ENCODE results near the gene EEF2K. TPM values are rescaled to one million over a fixed set of nuclear protein-coding genes. Genes with fewer than 3 reads are reported as not detected.

The EEF2K gene
- total and polyA plus RNA-seq, 2 of the 13 experiments (the other 11 are each of a cell fraction or from before 2014, with no cell fraction given), result 22.0 to 23.8 TPM

DNA sequence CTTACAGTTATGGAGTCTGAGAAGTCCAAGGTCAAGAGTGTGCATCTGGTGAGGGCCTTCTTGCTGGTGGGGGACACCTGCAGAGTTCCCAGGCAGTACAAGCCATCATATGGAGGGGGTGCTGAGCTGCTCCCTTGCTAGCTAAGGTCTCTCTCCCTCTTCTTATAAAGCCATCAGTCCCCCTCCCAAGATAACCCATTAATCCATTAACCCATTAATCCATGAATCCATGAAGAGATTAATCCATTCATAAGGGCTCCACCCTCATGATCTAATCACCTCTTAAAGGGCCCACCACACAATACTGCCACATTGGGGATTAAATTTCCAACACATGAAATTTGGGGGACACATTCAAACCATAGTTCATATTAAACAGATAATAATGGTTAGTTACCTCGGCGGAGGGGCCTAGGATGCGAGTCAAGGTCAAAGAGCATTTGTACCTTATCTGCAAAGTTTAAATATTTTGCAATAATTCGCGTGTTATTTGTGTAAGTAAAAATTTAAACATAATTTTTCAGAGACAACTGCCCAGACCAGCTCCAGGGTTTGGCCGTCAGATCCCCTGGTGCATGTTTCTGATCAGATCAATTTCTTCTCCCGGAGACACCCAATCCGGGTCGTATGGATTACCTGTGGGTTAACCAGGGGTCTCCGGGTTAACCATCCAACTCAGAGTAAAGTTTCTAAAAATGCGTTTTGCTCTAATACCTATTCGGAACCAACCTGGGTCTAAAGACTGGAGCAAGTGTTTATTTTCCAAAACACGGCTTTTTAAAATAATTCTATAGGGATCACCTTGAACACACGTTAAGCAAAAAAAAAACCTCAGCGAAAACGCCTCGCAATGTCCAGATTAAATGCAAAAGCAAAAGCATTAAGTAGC is 90.4 kb downstream of the EEF2K start (continued):
- TF ChIP-seq EP300 (IDR thresholded peaks at IDR 0.05; ENCODE audit: low read depth in 2 of 2, low read length in 2 of 2) (no peak), EP300 (CRISPR knock-in tag; IDR thresholded peaks at IDR 0.05; ENCODE audit: borderline replicate concordance) (no peak), HDAC6 (IDR thresholded peaks at IDR 0.05; ENCODE audit: low read depth, low read length) (0 out of 2 replicates have a peak, but pooled peaks have one; percentile 52), CREB1 (IDR thresholded peaks at IDR 0.05) (no peak), CREB1 (CRISPR knock-in tag; IDR thresholded peaks at IDR 0.05) (peak; percentile 73), PCBP2 (optimal IDR thresholded peaks at IDR 0.05; ENCODE audit: low read depth, low read length, poor library complexity, severe bottlenecking) (no peak), SMC3 (IDR thresholded peaks at IDR 0.05; ENCODE audit: low read length) (peak; percentile 3; the same call in 1 of the 2 replicates), ZFAT (CRISPR knock-in tag; conservative IDR thresholded peaks at IDR 0.05) (0 out of 2 replicates have a peak, but pooled peaks have one; percentile 57), ZNF24 (IDR thresholded peaks at IDR 0.05) (no peak), TEAD2 (CRISPR knock-in tag; IDR thresholded peaks at IDR 0.05) (peak; percentile 81; the same call in 1 of the 2 replicates), ZNF7 (CRISPR knock-in tag; IDR thresholded peaks at IDR 0.05) (no peak), ZNF232 (CRISPR knock-in tag; IDR thresholded peaks at IDR 0.05; ENCODE audit: borderline replicate concordance) (0 out of 2 replicates have a peak, but pooled peaks have one; percentile 38), ZNF431 (CRISPR knock-in tag; IDR thresholded peaks at IDR 0.05; ENCODE audit: borderline replicate concordance, low read depth) (no peak), FOXA1 (IDR thresholded peaks at IDR 0.05) (no peak), FOXA1 (CRISPR knock-in tag; IDR thresholded peaks at IDR 0.05) (no peak), ASH2L (IDR thresholded peaks at IDR 0.05; ENCODE audit: insufficient read length, low read depth, low read length) (peak; percentile 95), ZNF652 (CRISPR knock-in tag; IDR thresholded peaks at IDR 0.05; ENCODE audit: borderline replicate concordance, low read depth) (0 out of 2 replicates have a peak, but pooled peaks have one; percentile 8), ZNF615 (CRISPR knock-in tag; IDR thresholded peaks at IDR 0.05; ENCODE audit: borderline replicate concordance) (peak; percentile 81; the same call in 1 of the 2 replicates), ONECUT2 (CRISPR knock-in tag; IDR thresholded peaks at IDR 0.05) (peak; percentile 40; the same call in 1 of the 2 replicates)
- TF ChIP-seq, protein P1, sequence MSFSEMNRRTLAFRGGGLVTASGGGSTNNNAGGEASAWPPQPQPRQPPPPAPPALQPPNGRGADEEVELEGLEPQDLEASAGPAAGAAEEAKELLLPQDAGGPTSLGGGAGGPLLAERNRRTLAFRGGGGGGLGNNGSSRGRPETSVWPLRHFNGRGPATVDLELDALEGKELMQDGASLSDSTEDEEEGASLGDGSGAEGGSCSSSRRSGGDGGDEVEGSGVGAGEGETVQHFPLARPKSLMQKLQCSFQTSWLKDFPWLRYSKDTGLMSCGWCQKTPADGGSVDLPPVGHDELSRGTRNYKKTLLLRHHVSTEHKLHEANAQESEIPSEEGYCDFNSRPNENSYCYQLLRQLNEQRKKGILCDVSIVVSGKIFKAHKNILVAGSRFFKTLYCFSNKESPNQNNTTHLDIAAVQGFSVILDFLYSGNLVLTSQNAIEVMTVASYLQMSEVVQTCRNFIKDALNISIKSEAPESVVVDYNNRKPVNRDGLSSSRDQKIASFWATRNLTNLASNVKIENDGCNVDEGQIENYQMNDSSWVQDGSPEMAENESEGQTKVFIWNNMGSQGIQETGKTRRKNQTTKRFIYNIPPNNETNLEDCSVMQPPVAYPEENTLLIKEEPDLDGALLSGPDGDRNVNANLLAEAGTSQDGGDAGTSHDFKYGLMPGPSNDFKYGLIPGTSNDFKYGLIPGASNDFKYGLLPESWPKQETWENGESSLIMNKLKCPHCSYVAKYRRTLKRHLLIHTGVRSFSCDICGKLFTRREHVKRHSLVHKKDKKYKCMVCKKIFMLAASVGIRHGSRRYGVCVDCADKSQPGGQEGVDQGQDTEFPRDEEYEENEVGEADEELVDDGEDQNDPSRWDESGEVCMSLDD (CRISPR knock-in tag; IDR thresholded peaks at IDR 0.05; ENCODE audit: borderline replicate concordance), result 0 out of 2 replicates have a peak, but pooled peaks have one; percentile 77
- TF ChIP-seq, protein P2, sequence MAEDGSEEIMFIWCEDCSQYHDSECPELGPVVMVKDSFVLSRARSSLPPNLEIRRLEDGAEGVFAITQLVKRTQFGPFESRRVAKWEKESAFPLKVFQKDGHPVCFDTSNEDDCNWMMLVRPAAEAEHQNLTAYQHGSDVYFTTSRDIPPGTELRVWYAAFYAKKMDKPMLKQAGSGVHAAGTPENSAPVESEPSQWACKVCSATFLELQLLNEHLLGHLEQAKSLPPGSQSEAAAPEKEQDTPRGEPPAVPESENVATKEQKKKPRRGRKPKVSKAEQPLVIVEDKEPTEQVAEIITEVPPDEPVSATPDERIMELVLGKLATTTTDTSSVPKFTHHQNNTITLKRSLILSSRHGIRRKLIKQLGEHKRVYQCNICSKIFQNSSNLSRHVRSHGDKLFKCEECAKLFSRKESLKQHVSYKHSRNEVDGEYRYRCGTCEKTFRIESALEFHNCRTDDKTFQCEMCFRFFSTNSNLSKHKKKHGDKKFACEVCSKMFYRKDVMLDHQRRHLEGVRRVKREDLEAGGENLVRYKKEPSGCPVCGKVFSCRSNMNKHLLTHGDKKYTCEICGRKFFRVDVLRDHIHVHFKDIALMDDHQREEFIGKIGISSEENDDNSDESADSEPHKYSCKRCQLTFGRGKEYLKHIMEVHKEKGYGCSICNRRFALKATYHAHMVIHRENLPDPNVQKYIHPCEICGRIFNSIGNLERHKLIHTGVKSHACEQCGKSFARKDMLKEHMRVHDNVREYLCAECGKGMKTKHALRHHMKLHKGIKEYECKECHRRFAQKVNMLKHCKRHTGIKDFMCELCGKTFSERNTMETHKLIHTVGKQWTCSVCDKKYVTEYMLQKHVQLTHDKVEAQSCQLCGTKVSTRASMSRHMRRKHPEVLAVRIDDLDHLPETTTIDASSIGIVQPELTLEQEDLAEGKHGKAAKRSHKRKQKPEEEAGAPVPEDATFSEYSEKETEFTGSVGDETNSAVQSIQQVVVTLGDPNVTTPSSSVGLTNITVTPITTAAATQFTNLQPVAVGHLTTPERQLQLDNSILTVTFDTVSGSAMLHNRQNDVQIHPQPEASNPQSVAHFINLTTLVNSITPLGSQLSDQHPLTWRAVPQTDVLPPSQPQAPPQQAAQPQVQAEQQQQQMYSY (CRISPR knock-in tag; IDR thresholded peaks at IDR 0.05), result 0 out of 2 replicates have a peak, but pooled peaks have one; percentile 29
- TF ChIP-seq, protein P3, sequence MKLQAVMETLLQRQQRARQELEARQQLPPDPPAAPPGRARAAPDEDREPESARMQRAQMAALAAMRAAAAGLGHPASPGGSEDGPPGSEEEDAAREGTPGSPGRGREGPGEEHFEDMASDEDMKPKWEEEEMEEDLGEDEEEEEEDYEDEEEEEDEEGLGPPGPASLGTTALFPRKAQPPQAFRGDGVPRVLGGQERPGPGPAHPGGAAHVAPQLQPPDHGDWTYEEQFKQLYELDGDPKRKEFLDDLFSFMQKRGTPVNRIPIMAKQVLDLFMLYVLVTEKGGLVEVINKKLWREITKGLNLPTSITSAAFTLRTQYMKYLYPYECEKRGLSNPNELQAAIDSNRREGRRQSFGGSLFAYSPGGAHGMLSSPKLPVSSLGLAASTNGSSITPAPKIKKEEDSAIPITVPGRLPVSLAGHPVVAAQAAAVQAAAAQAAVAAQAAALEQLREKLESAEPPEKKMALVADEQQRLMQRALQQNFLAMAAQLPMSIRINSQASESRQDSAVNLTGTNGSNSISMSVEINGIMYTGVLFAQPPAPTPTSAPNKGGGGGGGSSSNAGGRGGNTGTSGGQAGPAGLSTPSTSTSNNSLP (IDR thresholded peaks at IDR 0.05; ENCODE audit: low read depth, low read length), result peak; percentile 57; the same call in 1 of the 2 replicates

All from HepG2 (cell line).